Measurements from ENCODE around the gene RNF43. TPM values are rescaled to one million over a fixed set of nuclear protein-coding genes. Genes with fewer than 3 reads are reported as not detected.

Gene RNF43
- total and polyA plus RNA-seq, 2 experiments from 2014 or later, result 8.6 to 9.4 TPM

DNA sequence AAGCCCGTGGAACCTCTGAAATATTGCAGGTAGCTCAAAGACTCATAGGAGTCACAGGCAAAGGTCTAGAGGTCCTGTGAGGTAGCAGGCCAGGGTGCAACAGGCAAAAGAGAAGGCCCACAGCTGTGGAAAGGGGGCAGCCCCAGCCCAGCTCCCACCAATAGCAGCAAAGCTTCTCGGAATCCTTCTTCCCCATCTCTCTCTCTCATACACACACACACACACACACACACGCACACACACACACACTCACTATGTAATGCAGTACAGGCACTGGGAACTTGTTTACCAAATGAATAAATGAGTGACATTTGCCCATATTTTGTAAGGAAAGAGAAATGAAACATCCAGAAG is 48.5 kb downstream of the RNF43 start:
- Histone ChIP-seq H3K4me3 (no peak overlapping the region), H3K36me3 (no peaks in the 10 kb centered on the region), H3K9me3 (ENCODE audit: low read depth) (no peaks in the 10 kb centered on the region), H3K4me1 (ENCODE audit: low read depth) (peaks cover 27% of the 10 kb centered on the region), H3K27me3 (no peaks in the 10 kb centered on the region), H3K27ac (no peak overlapping the region)
- no peak for DNase-seq (ENCODE audit: low read depth in 1 of 2, low spot score in 1 of 2)
- TF ChIP-seq, protein P1, sequence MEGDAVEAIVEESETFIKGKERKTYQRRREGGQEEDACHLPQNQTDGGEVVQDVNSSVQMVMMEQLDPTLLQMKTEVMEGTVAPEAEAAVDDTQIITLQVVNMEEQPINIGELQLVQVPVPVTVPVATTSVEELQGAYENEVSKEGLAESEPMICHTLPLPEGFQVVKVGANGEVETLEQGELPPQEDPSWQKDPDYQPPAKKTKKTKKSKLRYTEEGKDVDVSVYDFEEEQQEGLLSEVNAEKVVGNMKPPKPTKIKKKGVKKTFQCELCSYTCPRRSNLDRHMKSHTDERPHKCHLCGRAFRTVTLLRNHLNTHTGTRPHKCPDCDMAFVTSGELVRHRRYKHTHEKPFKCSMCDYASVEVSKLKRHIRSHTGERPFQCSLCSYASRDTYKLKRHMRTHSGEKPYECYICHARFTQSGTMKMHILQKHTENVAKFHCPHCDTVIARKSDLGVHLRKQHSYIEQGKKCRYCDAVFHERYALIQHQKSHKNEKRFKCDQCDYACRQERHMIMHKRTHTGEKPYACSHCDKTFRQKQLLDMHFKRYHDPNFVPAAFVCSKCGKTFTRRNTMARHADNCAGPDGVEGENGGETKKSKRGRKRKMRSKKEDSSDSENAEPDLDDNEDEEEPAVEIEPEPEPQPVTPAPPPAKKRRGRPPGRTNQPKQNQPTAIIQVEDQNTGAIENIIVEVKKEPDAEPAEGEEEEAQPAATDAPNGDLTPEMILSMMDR (IDR thresholded peaks at IDR 0.05; ENCODE audit: low read depth, low read length), result no peak

Other genes starting within 250 kb of the RNF43 start
- not detected in 2 replicates for gene EPX, start 224.8 kb downstream of the RNF43 start, total RNA-seq
- not detected in 2 replicates for gene EPX, start 224.8 kb downstream of the RNF43 start, polyA plus RNA-seq
- gene MKS1, start 198.3 kb downstream of the RNF43 start, total RNA-seq, result 18.0 and 29.7 TPM in 2 replicates
- 28.6 and 42.7 TPM in 2 replicates for gene MKS1, start 198.3 kb downstream of the RNF43 start, polyA plus RNA-seq
- not detected in 2 replicates for gene LPO, start 178.9 kb downstream of the RNF43 start, total RNA-seq
- gene LPO, start 178.9 kb downstream of the RNF43 start, polyA plus RNA-seq, result not detected in 2 replicates
- gene MPO, start 136.6 kb downstream of the RNF43 start, total RNA-seq, result not detected in 2 replicates
- not detected in 2 replicates for gene MPO, start 136.6 kb downstream of the RNF43 start, polyA plus RNA-seq
- gene TSPOAP1, start 88.7 kb downstream of the RNF43 start, total RNA-seq, result 45.1 and 92.1 TPM in 2 replicates
- 77.5 and 85.3 TPM in 2 replicates for gene TSPOAP1, start 88.7 kb downstream of the RNF43 start, polyA plus RNA-seq
- gene SUPT4H1, start 65.3 kb downstream of the RNF43 start, total RNA-seq, result 94.6 and 152 TPM in 2 replicates
- 97.9 and 102 TPM in 2 replicates for gene SUPT4H1, start 65.3 kb downstream of the RNF43 start, polyA plus RNA-seq
- gene HSF5, start 70.9 kb upstream of the RNF43 start, total RNA-seq, result 0.03 and 0.07 TPM in 2 replicates
- not detected in 2 replicates for gene HSF5, start 70.9 kb upstream of the RNF43 start, polyA plus RNA-seq
- gene MTMR4, start 97.1 kb upstream of the RNF43 start, total RNA-seq, result 29.9 and 47.7 TPM in 2 replicates
- gene MTMR4, start 97.1 kb upstream of the RNF43 start, polyA plus RNA-seq, result 26.0 and 30.4 TPM in 2 replicates

Measured in cardiac muscle cell (in vitro differentiated cells and primary cell).